ENCODE measurements around the gene CSMD2.
A peak's percentile ranks its signal among the peaks of the same experiment; 100 is the strongest.

The CSMD2 gene

GRCh38 chr1:33850481-33850880, 314.5 kb downstream of the CSMD2 start:
- ATAC-seq: no peak
- TF ChIP-seq ZFP3 (CRISPR knock-in tag; IDR thresholded peaks at IDR 0.05) (no peak), ZNF565 (CRISPR knock-in tag; conservative IDR thresholded peaks at IDR 0.05; ENCODE audit: low read depth) (no peak), TOX (CRISPR knock-in tag; IDR thresholded peaks at IDR 0.05; ENCODE audit: borderline replicate concordance) (no peak), TCF4 (CRISPR knock-in tag; IDR thresholded peaks at IDR 0.05; ENCODE audit: borderline replicate concordance) (no peak), OSR1 (CRISPR knock-in tag; IDR thresholded peaks at IDR 0.05) (no peak), RARB (CRISPR knock-in tag; IDR thresholded peaks at IDR 0.05) (no peak), CSDC2 (CRISPR knock-in tag; IDR thresholded peaks at IDR 0.05) (no peak), ISL1 (CRISPR knock-in tag; IDR thresholded peaks at IDR 0.05) (no peak), CREB5 (CRISPR knock-in tag; IDR thresholded peaks at IDR 0.05; ENCODE audit: low read depth) (no peak), PPARA (CRISPR knock-in tag; IDR thresholded peaks at IDR 0.05; ENCODE audit: borderline replicate concordance) (no peak), CSRNP3 (CRISPR knock-in tag; IDR thresholded peaks at IDR 0.05) (no peak)

- no peak for ATAC-seq
- TF ChIP-seq PATZ1 (CRISPR knock-in tag; IDR thresholded peaks at IDR 0.05; ENCODE audit: borderline replicate concordance) (no peak), CSDC2 (CRISPR knock-in tag; IDR thresholded peaks at IDR 0.05) (no peak), ZFP3 (CRISPR knock-in tag; IDR thresholded peaks at IDR 0.05) (no peak), TCF4 (CRISPR knock-in tag; IDR thresholded peaks at IDR 0.05; ENCODE audit: borderline replicate concordance) (no peak), ISL1 (CRISPR knock-in tag; IDR thresholded peaks at IDR 0.05) (no peak)
These were observed 315.8 kb downstream of the CSMD2 start for GRCh38 chr1:33849211-33849610.

GRCh38 chr1:33848205-33848937, 316.7 kb downstream of the CSMD2 start:
- no peak for ATAC-seq
- no peak for TF ChIP-seq CREB5 (CRISPR knock-in tag; IDR thresholded peaks at IDR 0.05; ENCODE audit: low read depth)
- TF ChIP-seq ESRRG (CRISPR knock-in tag; IDR thresholded peaks at IDR 0.05): no peak
- peak; percentile 94 for TF ChIP-seq ZNF70 (CRISPR knock-in tag; IDR thresholded peaks at IDR 0.05)

GRCh38 chr1:33846861-33847260, 318.2 kb downstream of the CSMD2 start:
- ATAC-seq: no peak

More at GRCh38 chr1:33846861-33847260, 318.2 kb downstream of the CSMD2 start:
- TF ChIP-seq ZNF70 (CRISPR knock-in tag; IDR thresholded peaks at IDR 0.05): no peak
- no peak for TF ChIP-seq ISL1 (CRISPR knock-in tag; IDR thresholded peaks at IDR 0.05)
- no peak for TF ChIP-seq ZC3H10 (CRISPR knock-in tag; IDR thresholded peaks at IDR 0.05)
- TF ChIP-seq ZFP3 (CRISPR knock-in tag; IDR thresholded peaks at IDR 0.05): no peak
- no peak for TF ChIP-seq CSRNP3 (CRISPR knock-in tag; IDR thresholded peaks at IDR 0.05)
- TF ChIP-seq RARB (CRISPR knock-in tag; IDR thresholded peaks at IDR 0.05): no peak
- no peak for TF ChIP-seq PATZ1 (CRISPR knock-in tag; IDR thresholded peaks at IDR 0.05; ENCODE audit: borderline replicate concordance)
- TF ChIP-seq ESRRG (CRISPR knock-in tag; IDR thresholded peaks at IDR 0.05): no peak
- no peak for TF ChIP-seq SNAI2 (CRISPR knock-in tag; IDR thresholded peaks at IDR 0.05)
- no peak for TF ChIP-seq TCF4 (CRISPR knock-in tag; IDR thresholded peaks at IDR 0.05; ENCODE audit: borderline replicate concordance)
- no peak for TF ChIP-seq TOX (CRISPR knock-in tag; IDR thresholded peaks at IDR 0.05; ENCODE audit: borderline replicate concordance)

Data from SK-N-SH treated with all-trans-retinoic acid at 6 μM for 48 hours (cell line).